Keratinocyte (primary cell): ENCODE measurements around the gene CHCHD10.

Experiments used
- CTCF ChIP-seq, 3 experiments: IDR thresholded peaks in 1 of 3; conservative IDR thresholded peaks in 1 of 3; optimal IDR thresholded peaks in 1 of 3; 2 replicates in 2 of 3; 3 replicates in 1 of 3; pipeline versions ENCODE3 to v1.5.1; 2011; ENCODE audit warnings: low read length in 3 of 3, mild to moderate bottlenecking in 3 of 3, moderate library complexity in 2 of 3, control low read depth in 1 of 3, inconsistent platforms in 1 of 3; ENCODE audit not compliant: insufficient read depth in 2 of 3; ENCODE audit errors: extremely low read depth in 1 of 3
- EZH2 ChIP-seq: IDR thresholded peaks from one replicate; pipeline ENCODE4 v1.6.1; 2012; ENCODE audit warnings: inconsistent platforms, mild to moderate bottlenecking, low read length, moderate library complexity

GRCh38 chr22:23806837-23807236 is 39.1 kb upstream of the CHCHD10 start:
- TF ChIP-seq CTCF (optimal IDR thresholded peaks at IDR 0.05 in 1 of 3, IDR thresholded peaks at IDR 0.05 in 1 of 3, conservative IDR thresholded peaks at IDR 0.05 in 1 of 3; ENCODE audit: extremely low read depth in 1 of 3, insufficient read depth in 2 of 3, low read length in 3 of 3) = no peak
- no peak for TF ChIP-seq EZH2
